IPS-20b (cell line): ENCODE measurements around the gene ABCD4.
"Not testable (repeated sequence)": the region's sequence is repeated elsewhere in the genome, so short reads cannot be mapped to it uniquely, and the experiment has no call there.

ENCODE experiments used
- H3K27ac ChIP-seq: one replicate; pipeline ENCODE4 v1.5.1; 2013; ENCODE audit warnings: low read length
- H3K27me3 ChIP-seq: 2 replicates; pipeline ENCODE4 v1.6.1; 2013; ENCODE audit warnings: mild to moderate bottlenecking, low read length, inconsistent platforms; ENCODE audit not compliant: insufficient read depth
- H3K36me3 ChIP-seq: 2 replicates; pipeline ENCODE4 v1.6.1; 2013; ENCODE audit warnings: low read depth, mild to moderate bottlenecking, inconsistent platforms, low read length, moderate library complexity; ENCODE audit not compliant: insufficient read depth
- H3K4me1 ChIP-seq: 2 replicates; pipeline ENCODE4 v1.6.1; 2013; ENCODE audit warnings: mild to moderate bottlenecking, control low read depth, inconsistent platforms, low read length, moderate library complexity; ENCODE audit not compliant: insufficient read depth
- H3K4me3 ChIP-seq: 2 replicates; pipeline ENCODE4 v1.5.1; 2013; ENCODE audit warnings: mild to moderate bottlenecking, low read length, inconsistent platforms
- H3K9ac ChIP-seq: 2 replicates; pipeline ENCODE4 v1.6.1; 2013; ENCODE audit warnings: low read depth, mild to moderate bottlenecking, inconsistent platforms, low read length, moderate library complexity
- H3K9me3 ChIP-seq: 2 replicates; pipeline ENCODE4 v1.6.1; 2013; ENCODE audit warnings: mild to moderate bottlenecking, low read depth, low read length, inconsistent platforms; ENCODE audit not compliant: insufficient read depth

The ABCD4 gene

GRCh38 chr14:74329950-74330552 is 27.3 kb upstream of the ABCD4 start:
- H3K9ac ChIP-seq, H3K4me3 ChIP-seq, H3K27ac ChIP-seq, H3K9me3 ChIP-seq, H3K27me3 ChIP-seq, H3K36me3 ChIP-seq: not testable (repeated sequence)
- H3K4me1 ChIP-seq = peaks cover 20% of the 10 kb centered on the region

- Histone ChIP-seq H3K27me3 (no peaks in the 10 kb centered on the region), H3K9ac (peak overlapping the region; percentile 85), H3K9me3 (no peaks in the 10 kb centered on the region), H3K4me3 (peak overlapping the region; percentile 51), H3K36me3 (no peaks in the 10 kb centered on the region), H3K27ac (peak overlapping the region; percentile 95), H3K4me1 (peaks cover 22% of the 10 kb centered on the region)
These were observed 23.8 kb upstream of the ABCD4 start for GRCh38 chr14:74326369-74327152.

- peak overlapping the region; percentile 51; the same call in 1 of the 2 replicates for H3K4me3 ChIP-seq
- peak overlapping the region; percentile 85 for H3K9ac ChIP-seq
- H3K9me3 ChIP-seq = no peaks in the 10 kb centered on the region
- H3K4me1 ChIP-seq = peaks cover 22% of the 10 kb centered on the region
- no peaks in the 10 kb centered on the region for H3K27me3 ChIP-seq
- H3K27ac ChIP-seq = peak overlapping the region; percentile 95
- no peaks in the 10 kb centered on the region for H3K36me3 ChIP-seq
These were observed 22.7 kb upstream of the ABCD4 start for GRCh38 chr14:74325446-74325845.

GRCh38 chr14:74324931-74325361 is 22.2 kb upstream of the ABCD4 start:
- Histone ChIP-seq H3K4me1 (peaks cover 22% of the 10 kb centered on the region), H3K27ac (peak overlapping the region; percentile 95), H3K9me3 (no peaks in the 10 kb centered on the region), H3K27me3 (no peaks in the 10 kb centered on the region), H3K9ac (peak overlapping the region; percentile 85; the same call in 1 of the 2 replicates), H3K4me3 (no peak overlapping the region), H3K36me3 (no peaks in the 10 kb centered on the region)

GRCh38 chr14:74314576-74314975 is 11.8 kb upstream of the ABCD4 start:
- no peaks in the 10 kb centered on the region for H3K27me3 ChIP-seq
- no peak overlapping the region for H3K9ac ChIP-seq

GRCh38 chr14:74313601-74314000 is 10.9 kb upstream of the ABCD4 start:
- Histone ChIP-seq H3K9me3 (no peaks in the 10 kb centered on the region), H3K27me3 (no peaks in the 10 kb centered on the region), H3K4me1 (no peaks in the 10 kb centered on the region), H3K9ac (no peak overlapping the region), H3K27ac (no peak overlapping the region), H3K4me3 (no peak overlapping the region), H3K36me3 (no peaks in the 10 kb centered on the region)

More at GRCh38 chr14:74314576-74314975, 11.8 kb upstream of the ABCD4 start:
- no peak overlapping the region for H3K4me3 ChIP-seq
- H3K36me3 ChIP-seq = no peaks in the 10 kb centered on the region
- H3K9me3 ChIP-seq = no peaks in the 10 kb centered on the region
- H3K27ac ChIP-seq = no peak overlapping the region
- H3K4me1 ChIP-seq = no peaks in the 10 kb centered on the region

GRCh38 chr14:74312161-74312560 is 9.4 kb upstream of the ABCD4 start:
- no peaks in the 10 kb centered on the region for H3K27me3 ChIP-seq
- no peaks in the 10 kb centered on the region for H3K9me3 ChIP-seq
- H3K9ac ChIP-seq = no peak overlapping the region
- H3K4me1 ChIP-seq = no peaks in the 10 kb centered on the region
- H3K4me3 ChIP-seq = no peak overlapping the region
- no peak overlapping the region for H3K27ac ChIP-seq
- no peaks in the 10 kb centered on the region for H3K36me3 ChIP-seq

- Histone ChIP-seq H3K9ac (no peak overlapping the region), H3K4me3 (no peak overlapping the region), H3K27ac (no peak overlapping the region), H3K4me1 (no peaks in the 10 kb centered on the region), H3K27me3 (no peaks in the 10 kb centered on the region), H3K36me3 (no peaks in the 10 kb centered on the region), H3K9me3 (no peaks in the 10 kb centered on the region)
These were observed 6.6 kb upstream of the ABCD4 start for GRCh38 chr14:74309125-74310022.

GRCh38 chr14:74308695-74309094 is 6.0 kb upstream of the ABCD4 start:
- no peak overlapping the region for H3K9ac ChIP-seq
- no peaks in the 10 kb centered on the region for H3K36me3 ChIP-seq
- no peaks in the 10 kb centered on the region for H3K9me3 ChIP-seq
- H3K27ac ChIP-seq = no peak overlapping the region
- no peaks in the 10 kb centered on the region for H3K27me3 ChIP-seq
- H3K4me3 ChIP-seq = no peak overlapping the region
- no peaks in the 10 kb centered on the region for H3K4me1 ChIP-seq

- peak overlapping the region; percentile 45 for H3K27ac ChIP-seq
- H3K36me3 ChIP-seq = peaks cover 23% of the 10 kb centered on the region
- H3K4me3 ChIP-seq = peak overlapping the region; percentile 95
These were observed 544 bp downstream of the ABCD4 start for GRCh38 chr14:74302152-74302628.

GRCh38 chr14:74301594-74302151 is 1.1 kb downstream of the ABCD4 start:
- H3K9me3 ChIP-seq = no peaks in the 10 kb centered on the region
- H3K9ac ChIP-seq = peak overlapping the region; percentile 81
- no peaks in the 10 kb centered on the region for H3K27me3 ChIP-seq
- peak overlapping the region; percentile 95 for H3K4me3 ChIP-seq
- H3K27ac ChIP-seq = peak overlapping the region; percentile 45
- peaks cover 28% of the 10 kb centered on the region for H3K36me3 ChIP-seq
- H3K4me1 ChIP-seq = peaks cover 3% of the 10 kb centered on the region; the same call in 1 of the 2 replicates

More at GRCh38 chr14:74302152-74302628, 544 bp downstream of the ABCD4 start:
- no peaks in the 10 kb centered on the region for H3K9me3 ChIP-seq
- H3K27me3 ChIP-seq = no peaks in the 10 kb centered on the region
- H3K9ac ChIP-seq = peak overlapping the region; percentile 81; the same call in 1 of the 2 replicates
- H3K4me1 ChIP-seq = peaks cover 3% of the 10 kb centered on the region; the same call in 1 of the 2 replicates
